ENCODE results near the gene CREM.
"Not testable (repeated sequence)": the region's sequence is repeated elsewhere in the genome, so short reads cannot be mapped to it uniquely, and the experiment has no call there.

Gene CREM

DNA sequence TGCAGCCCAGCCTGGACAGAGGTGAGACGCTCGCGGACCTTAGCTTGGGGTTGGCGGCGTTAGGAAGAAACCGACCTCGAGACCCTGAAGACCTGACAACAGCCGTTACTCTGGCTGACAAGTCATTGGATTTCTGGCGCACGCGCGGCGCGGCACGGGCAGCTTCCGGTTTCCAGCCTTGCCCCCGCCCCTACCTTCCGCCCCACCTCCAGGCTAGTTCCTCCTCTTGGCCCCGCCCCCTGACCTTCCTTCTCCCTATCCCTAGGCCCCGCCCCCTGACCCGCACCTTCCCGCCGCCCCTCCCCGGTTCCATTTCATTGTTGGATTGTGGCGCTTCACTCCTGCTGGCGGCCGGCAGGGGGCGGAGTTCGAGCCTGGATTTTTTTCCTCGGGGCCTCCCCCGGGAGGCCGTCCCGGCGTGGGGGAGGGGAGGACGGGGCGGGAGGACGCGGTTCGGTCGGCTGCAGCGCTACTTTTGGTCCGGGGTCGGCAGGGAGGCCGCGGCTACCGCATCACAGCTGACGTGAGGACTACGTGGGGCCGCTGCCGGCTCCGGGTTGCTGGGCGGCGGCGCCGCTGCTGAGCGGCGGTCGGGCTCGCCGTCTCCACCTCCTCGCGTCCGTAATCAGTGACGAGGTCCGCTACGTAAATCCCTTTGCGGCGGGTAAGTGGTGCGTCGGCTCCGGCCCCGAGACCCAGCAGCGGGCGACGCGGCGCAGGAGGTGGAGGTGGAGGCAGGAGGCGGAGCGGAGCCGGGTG is at the start of gene CREM:
Gene CREM, plus strand, starts transcription at position 317 of the 759 bp plus-strand sequence. CDS start 10,990 bp downstream, outside the sequence.
- peak; percentile 97 for DNase-seq (ENCODE audit: low spot score)

DNA sequence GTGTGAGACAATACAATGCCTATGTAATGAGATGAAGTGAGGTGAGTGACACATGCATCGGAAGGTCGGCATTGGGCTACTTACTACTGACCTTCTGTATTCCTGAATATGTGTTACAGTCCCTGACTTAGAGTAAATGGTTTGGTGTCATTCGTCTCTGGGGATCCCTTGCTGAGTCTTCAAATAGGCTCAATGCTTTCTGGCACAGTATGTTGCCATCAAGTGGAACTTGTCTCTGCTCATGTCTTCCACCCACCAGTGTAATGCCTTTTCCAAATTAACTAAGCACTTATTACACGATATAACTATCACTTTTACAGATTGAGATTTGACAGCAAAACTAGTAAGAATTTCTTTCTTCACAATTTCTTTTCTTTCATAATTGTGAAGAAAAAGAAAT is 47.4 kb upstream of the CREM start:
- DNase-seq (ENCODE audit: low spot score), result no peak

DNA sequence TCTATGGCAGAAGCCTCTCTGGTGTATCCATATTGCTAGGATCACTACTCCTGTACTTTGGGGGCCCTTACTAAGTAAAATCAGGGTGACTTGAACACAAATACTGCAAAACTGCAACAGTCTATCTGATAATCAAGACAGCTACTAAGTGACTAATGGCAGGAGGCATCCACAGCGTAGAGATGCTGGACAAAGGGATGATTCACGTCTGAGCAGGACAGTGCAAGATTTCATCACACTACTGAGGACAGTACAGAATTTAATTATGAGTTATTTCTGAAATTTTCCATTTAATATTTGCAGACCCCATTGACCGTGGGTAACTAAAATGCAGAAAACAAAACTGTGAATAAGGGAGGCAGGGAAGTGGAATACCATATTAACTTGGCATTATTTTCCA is 46.9 kb upstream of the CREM start:
- DNase-seq (ENCODE audit: low spot score), result peak; percentile 27

DNA sequence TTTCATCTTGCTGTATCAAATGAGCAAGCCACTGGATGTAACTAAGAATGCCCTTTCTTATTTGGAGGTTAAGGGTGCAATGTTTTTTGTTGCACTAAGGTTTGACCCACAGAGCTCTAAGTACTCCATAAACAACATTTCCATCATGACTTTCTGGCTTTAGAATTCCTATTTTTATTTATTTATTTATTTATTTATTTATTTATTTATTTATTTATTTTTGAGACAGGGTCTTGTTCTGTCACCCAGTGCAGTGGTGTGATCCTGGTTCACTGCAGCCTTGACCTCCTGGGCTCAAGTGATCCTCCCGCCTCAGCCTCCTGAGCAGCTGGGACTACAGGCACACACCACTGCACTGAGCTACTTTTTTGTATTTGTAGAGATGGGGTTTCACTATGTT is 46.4 kb upstream of the CREM start:
- not testable (repeated sequence) for DNase-seq (ENCODE audit: low spot score)

DNA sequence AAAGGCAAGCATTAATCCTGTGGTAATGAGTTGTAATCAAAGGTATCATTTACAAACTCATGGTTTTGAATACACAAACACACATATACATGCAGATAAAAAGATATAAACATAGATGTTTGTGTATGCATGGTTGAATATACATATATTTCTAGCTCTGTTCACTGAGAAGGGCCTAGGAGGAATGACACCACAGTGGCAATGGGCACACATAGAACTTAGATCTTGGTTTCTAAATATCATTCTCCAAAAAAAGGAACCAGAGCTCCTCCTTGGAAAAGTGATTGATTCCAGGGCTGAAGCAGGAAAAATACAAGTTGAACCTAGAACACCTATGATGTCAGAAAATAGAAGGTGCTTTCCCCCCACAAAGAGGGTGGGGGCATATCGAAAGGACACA is 43.4 kb upstream of the CREM start:
- no peak for DNase-seq (ENCODE audit: low spot score)

DNA sequence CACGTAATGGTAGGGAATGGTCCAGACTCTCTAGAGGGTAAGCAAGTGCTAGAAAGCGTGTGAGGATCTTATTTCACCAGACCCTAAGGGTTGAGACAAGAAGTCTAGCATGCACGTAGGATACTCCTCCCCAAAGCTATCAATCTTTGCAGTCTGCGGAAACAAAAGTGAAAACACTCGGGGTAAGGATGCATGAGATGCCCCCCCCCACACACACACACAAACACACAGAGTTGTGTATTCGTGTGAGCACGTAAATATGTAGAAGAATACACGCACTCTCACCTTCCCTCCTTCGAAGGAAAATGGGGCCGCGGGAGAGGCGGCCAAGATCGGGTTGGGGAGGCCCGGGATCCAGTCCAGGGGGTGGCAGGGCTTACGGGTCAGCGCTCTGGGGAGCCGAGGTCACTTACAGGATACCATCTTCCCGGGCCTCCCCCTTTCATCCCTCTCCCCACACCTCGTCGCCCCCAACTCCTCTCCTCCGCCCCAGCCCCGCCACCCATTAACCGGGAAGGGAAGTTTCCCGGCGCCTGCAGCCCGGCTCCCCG is 37.0 kb upstream of the CREM start:
- DNase-seq (ENCODE audit: low spot score), result peak; percentile 36

DNA sequence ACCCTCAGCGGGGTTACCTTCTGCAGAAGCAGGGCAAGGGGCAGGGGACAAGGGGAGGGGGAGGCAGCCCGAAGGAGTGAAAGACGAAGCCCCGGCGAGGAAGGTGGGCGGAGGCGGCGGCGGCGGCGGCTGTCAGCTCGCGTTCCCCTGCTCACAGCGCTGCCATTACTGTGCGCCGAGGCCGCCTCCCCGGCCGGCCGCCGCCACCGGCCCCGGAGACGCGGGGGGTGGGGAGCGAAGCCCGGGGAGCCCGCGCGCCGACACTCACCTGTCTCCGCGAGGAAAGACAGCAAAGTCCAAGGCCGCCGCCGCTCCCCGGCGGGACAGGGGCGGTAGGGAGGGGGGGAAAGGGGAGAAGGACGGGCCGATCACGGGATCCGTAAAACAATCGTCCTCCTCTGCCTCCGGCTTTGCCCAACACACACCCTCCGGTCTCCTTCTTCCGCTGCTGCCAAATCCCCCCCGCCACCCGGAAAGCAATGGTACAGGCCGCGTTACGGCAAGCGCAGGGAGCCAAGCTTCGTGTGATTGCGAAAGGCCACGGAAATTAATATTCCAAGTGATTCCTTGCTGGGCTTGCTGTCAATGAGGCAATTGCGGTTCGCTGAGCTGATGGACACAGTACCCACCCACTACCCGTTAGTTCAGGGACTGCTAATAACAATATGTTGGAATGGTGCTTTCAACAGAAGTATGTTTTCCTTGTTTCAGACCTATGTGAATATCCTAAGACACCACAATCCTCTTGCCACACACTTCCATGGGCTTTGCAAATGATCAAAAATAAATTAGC is 36.3 kb upstream of the CREM start, which contains the start of gene CUL2:
Gene CUL2, minus strand, starts transcription at position 180 of the 793 bp plus-strand sequence. CDS start 19,024 bp downstream, outside the sequence.
- peak; percentile 94 for DNase-seq (ENCODE audit: low spot score)

DNA sequence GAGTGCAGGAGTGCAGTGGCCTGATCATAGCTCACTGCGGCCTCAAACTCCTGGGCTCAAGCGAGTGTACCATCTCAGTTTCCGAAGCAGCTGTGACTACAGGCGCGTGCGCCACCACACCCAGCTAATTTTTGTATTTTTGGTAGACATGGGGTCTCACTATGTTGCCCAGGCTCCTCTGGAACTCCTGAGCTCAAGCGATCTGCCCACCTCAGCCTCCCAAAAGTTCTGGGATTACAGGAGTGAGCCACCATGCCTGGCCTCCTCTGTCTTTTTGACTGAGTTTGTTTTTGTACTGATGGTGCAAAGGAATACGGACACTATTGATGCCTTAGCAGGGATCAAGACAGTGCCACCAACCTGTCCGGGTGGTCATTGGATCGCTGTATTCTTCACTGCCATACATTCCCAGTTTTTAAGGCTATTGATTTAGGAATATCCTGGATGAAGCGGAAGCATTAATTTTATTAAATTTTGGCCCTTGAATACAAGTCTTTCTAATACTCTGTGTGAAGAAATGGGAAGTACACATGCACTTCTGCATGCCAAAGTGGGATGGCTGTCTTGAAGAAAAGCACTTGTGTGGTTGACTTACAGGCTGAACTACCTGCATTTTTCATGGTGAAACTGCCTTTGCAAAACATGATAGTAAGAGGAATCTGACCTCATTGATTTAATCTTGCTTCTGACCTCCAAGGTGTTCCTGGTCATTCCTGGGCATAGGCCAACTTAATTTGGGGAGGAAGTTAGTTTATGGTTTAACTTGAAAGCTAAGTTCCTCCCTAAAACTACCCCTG is 34.5 kb upstream of the CREM start:
- no peak for DNase-seq (ENCODE audit: low spot score)

DNA sequence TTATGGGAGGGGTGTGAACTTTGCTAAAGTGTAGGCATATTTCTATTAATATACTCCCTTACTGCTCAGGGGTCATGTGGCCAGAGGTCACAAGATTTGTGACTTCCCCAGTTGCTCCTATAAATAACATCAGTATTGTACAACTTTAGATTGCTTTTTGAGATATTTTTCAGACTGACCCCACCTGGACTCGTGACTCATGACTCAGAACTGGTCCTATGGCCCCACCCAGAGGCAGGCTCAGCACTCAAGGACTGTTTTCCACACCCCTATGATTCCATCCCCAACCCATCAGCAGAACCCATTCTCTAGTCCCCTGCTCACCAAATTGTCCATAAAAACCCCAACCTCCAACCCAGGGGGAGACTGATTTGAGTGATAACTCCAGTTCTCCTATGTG is 33.8 kb upstream of the CREM start:
- no peak for DNase-seq (ENCODE audit: low spot score)

DNA sequence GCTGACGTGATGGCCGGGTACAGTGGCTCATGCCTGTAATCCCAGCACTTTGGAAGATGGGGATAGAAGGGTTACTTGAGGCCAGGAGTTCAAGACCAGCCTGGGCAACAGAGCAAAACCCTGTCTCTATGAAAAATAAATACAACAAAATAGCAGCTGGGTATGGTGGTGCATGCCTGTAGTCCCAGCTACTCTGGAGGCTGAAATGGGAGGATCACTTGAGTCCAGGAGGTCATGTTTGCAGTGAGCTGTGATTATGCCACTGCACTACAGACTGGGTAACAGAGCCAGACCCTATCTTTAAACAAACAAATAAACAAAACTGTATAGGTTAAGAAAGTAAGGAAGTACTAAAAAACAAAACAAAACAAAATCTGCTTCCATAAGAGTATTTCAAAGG is 30.3 kb upstream of the CREM start:
- no peak for DNase-seq (ENCODE audit: low spot score)

DNA sequence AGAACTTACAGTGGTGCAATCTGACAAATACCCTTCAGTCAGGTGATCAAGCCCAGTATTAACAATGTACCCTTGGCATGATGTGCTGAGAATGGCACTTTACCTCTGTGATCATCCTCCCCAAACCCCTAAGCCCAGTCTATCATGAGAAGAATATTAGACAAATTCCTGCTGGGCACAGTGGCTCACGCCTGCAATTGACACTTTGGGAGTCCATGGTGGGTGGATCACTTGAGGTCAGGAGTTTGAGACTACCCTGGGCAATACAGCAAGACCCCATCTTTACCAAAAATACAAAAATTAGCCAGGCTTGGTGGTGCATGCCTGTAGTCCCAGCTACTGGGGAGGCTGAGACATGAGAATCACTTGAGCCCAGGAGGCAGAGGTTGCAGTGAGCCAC is 29.1 kb upstream of the CREM start:
- no peak for DNase-seq (ENCODE audit: low spot score)

DNA sequence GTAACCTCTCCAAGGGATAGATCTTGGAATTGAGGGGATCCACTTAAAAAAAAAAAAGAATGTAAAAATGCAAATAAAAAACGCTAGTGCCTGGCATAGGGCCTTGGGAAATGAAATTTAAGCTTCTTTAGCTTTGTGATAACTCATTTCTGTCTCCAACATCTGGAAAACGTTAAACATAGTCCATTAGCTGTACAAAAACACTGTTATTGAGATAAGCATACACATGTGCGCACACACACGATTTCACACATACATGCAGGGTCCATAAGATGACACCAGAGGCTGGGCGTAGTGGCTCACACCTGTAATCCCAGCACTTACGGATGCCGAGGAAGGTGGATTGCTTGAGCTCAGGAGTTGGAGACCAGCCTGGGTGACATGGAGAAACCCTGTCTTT is 22.8 kb upstream of the CREM start:
- no peak for DNase-seq (ENCODE audit: low spot score)

DNA sequence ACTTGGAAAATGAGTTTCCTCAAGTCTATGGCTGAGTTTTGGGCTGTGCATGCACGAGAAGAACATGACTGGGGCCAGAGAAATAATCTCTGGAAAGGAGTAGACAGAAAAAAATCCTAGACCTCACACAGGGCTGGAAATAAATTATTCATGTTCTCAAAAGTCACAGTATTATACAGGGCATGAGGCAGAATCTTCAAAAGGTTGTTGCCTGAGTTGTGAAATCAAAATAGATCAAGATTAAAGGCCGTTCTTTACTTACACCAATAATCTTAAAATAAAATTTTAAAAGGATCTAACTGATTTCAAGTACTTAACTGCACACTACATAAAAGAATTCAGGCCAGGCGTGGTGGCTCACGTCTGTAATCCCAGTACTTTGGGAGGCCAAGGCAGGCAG is 14.1 kb upstream of the CREM start:
- no peak for DNase-seq (ENCODE audit: low spot score)

DNA sequence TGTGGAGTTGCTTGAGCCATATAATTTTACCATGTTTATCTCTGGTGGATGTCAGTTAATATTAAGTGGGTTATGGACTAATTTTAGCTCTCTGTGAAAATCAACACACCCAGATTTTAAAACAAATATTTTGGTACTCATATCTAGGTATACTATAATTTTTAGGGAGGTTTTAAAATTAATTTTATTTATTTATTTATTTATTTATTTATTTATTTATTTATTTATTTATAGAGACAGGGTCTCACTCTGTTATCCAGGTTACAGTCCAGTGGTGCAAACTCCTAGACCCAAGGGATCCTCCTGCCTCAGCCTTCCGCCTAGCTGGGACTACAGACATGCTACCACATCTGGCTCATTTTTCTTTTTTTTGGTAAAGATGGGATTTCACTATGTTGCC is 7.3 kb upstream of the CREM start:
- DNase-seq (ENCODE audit: low spot score), result no peak

DNA sequence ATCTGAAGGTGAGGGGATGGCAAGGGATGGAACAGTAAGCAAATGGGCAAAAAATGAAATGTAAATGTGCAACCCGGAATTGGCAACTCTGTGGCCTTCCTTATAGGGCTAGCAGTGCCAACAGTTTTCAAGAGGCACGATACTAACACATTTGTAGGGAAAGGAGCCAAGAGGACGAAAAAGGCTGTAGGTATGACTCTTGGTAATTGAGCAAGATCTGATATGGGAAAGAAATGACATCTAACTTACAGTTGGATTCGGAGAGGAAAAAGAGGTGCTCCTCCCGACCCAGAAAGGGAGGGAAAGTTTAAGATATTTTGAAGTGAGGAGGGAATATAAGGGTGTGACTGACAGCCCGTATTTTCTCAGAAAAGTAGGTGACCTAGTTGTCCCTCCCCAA is 2.1 kb upstream of the CREM start:
- DNase-seq (ENCODE audit: low spot score), result no peak

DNA sequence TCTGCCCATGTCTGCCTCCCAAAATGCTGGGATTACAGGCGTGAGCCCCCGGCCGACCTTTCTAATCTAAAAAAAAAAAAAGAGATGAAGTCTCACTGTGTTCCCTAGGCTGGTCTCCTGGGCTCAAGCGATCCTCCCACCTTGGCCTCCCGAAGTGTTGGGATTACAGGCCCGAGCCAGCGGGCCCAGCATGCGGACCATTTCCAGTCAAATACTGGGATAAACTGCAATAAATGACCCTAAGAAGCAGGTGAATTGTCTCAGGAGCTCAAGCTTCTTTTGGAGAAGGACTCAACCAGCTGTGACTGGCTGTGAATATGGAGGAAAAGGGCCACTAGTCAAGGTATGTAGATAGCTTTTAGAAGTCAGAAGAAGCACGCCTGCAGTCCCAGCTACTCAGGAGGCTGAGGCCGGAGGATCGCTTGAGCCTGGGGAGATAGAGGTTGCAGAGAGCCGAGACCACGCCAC is 550 bp upstream of the CREM start:
- no peak for DNase-seq (ENCODE audit: low spot score)

DNA sequence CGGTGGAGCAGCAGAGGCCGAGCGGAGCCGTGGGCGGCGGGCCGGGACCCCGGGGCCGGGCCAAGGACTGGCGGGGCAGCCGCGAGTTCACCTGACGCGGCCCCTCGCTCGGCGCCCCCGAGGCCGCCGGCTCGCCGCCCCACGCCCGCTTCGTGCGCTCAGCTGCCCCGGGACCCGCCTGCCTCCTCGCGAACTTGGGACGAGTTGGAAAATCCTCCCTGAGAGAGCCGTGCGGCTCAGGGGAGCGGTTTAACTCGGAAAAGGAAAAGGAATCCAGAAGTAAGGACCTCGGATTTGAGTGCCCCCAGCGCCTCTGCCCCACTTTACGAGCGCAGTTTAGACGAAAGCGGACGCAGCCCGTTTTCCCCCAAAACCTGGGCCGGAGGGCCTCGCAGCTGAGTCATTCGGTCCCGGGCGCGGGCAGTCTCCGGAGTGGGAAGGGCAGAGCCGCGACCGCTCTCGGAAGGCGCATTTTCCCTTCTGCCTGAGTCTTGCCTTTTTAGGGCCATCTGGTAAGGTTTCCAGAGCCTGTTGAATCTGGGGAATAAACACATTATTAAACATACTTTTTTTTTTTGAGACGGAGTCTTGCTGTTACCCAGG is 744 bp downstream of the CREM start:
- peak; percentile 74 for DNase-seq (ENCODE audit: low spot score)

DNA sequence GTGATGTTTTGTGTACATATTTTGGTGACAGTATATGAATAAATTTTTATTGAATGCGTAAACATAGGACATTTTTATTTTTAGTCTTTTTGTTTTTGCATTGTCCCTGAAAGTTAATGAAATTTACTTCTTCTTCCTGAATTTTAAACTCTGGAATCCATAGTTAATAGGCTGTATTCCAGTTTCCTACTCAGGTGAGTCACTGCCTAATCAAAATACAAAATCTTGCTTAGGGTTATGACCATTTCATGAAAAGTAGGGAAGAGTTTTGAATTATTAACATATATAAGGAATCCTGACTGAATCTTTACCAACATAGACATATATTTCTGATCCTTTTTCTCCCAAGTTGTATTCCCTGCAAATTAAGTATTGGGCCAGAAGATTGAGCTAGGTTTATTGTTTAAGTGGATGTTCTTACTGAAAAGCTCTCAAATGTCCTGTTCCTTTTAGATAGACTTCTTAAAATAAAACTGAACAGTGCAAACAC is 2.6 kb downstream of the CREM start:
- no peak for DNase-seq (ENCODE audit: low spot score)

DNA sequence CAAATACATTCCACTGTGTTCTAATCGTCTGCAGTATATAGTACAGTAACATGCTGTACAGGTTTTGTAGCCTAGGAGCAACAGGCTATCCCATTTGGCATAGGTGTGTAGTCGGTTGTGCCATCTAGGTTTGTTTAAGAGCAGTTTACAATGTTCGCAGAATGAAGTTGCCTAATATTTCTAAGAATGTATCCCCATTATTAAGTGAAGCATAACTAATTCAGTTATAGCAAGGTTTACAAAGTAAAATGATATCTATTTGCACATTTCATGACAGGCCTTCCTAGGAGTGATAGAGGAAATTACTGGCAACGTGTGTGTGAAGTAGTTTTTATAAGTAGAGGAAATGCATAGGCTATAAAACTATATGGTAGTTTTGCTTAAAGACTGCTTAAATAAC is 4.0 kb downstream of the CREM start:
- no peak for DNase-seq (ENCODE audit: low spot score)

DNA sequence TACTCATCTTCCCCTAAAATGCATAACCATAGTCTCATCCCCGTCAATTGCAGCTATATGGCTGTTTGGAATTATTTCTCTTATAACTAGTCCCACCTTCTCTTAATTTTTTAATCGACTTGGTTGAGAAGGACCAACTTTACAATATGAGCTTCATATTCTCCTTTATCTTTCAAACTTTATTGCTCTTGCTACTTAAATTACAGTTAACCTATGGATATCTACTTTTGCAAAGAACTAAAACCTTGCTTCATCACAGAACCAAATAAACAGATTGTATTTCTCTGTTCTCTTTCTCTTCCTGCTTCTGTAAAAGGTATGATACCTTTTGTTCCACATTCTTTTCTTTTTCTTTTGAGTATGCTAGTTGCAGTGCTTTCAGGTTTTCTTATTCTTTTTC is 6.1 kb downstream of the CREM start:
- no peak for DNase-seq (ENCODE audit: low spot score)

DNA sequence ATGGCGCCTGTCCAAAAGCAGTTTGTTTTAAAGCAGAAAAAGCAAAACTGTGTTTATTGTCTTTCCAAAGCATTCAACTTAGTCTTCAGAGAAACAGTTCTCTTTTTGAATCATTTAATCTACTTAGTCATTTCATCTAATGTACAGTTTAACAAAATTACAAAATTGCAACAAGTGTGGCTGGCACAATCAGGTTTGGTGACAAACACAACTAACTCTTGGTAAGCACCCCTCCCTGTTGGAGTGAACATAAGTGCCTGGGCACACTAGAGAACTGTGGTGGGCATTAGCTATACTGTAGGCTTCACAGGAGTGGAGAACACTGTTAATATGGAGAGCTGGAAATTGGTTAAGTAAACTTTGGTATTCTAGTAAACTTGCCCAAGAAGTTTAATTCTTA is 6.9 kb downstream of the CREM start:
- DNase-seq (ENCODE audit: low spot score), result no peak

DNA sequence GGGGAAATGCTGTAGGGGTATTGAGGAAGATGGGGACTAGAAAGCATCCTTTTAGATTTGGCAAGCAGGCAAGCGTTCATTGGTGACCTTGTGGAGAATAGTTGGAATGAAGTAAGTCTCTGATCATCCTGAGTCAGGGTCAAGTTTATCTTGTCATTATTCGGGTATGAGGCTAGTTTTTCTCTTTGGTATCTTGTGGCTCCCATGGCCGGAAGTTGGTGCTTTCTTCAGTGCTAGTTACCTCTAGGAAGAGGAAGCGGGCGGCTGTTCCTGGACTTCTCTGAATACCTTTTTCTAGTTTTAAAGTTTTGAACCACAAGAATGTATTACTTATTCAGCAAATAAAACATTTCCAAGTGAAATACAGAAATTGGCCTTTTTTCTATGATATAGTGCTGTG is 9.2 kb downstream of the CREM start:
- no peak for DNase-seq (ENCODE audit: low spot score)
